Measurements from ENCODE around the gene JMJD6. TPM values are rescaled to one million over a fixed set of nuclear protein-coding genes. Genes with fewer than 3 reads are reported as not detected.

Gene JMJD6
- total RNA-seq, 4 donors from 2014 or later: 29.7 to 42.9 (median 41.7) TPM

- Histone ChIP-seq H3K27me3 (no peaks in the 10 kb centered on the region), H3K9me3 (no peaks in the 10 kb centered on the region), H3K4me3 (no peak overlapping the region), H3K27ac (peak overlapping the region in 2 of 4 donors; percentile 29 to 49), H3K36me3 (no peaks in the 10 kb centered on the region), H3K4me1 (peaks cover 37 to 60% of the 10 kb centered on the region in 2 donors)
- ATAC-seq (no peak), DNase-seq (no peak)
- in situ Hi-C loops (cut with MboI; ENCODE audit: low sequenced_read_pairs in 4 of 4): loop anchor here in 1 of 4 donors (25.0 kb wide), 1 partner anchor 141 kb away; a partner anchor contains a TSS
- intact Hi-C loops (cut with DNase I; ENCODE audit: low total_unique reads): no loop called here
- TF ChIP-seq POLR2A (IDR thresholded peaks at IDR 0.05): no peak
Measured at GRCh38 chr17:76702941-76703637, 23.3 kb downstream of the JMJD6 start.

DNA sequence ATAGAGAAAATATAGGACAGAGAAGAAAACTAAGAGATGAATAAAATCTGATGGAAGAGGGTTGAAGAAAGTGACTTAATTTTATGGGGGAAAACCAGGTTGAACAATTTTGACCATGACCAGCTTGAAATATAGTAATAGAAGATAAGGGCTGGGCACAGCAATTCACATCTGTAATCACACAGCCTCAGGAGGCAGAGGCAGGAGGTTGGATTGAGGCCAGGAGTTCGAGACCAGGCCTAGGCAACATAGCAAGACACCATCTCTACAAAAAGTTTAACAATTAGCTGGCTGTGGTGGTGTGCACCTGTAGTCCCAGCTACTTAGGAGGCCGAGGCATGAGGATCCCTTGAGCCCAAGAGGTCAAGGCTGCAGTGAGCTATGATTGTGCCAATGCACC is 24.3 kb downstream of the JMJD6 start:
- in situ Hi-C loops (cut with MboI; ENCODE audit: low sequenced_read_pairs in 4 of 4) (loop anchor here in 1 of 4 donors (25.0 kb wide), 1 partner anchor 140 kb away; a partner anchor contains a TSS), intact Hi-C loops (cut with DNase I; ENCODE audit: low total_unique reads) (no loop called here)
- no peak for DNase-seq
- ATAC-seq: no peak
- TF ChIP-seq, protein P1, sequence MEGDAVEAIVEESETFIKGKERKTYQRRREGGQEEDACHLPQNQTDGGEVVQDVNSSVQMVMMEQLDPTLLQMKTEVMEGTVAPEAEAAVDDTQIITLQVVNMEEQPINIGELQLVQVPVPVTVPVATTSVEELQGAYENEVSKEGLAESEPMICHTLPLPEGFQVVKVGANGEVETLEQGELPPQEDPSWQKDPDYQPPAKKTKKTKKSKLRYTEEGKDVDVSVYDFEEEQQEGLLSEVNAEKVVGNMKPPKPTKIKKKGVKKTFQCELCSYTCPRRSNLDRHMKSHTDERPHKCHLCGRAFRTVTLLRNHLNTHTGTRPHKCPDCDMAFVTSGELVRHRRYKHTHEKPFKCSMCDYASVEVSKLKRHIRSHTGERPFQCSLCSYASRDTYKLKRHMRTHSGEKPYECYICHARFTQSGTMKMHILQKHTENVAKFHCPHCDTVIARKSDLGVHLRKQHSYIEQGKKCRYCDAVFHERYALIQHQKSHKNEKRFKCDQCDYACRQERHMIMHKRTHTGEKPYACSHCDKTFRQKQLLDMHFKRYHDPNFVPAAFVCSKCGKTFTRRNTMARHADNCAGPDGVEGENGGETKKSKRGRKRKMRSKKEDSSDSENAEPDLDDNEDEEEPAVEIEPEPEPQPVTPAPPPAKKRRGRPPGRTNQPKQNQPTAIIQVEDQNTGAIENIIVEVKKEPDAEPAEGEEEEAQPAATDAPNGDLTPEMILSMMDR (IDR thresholded peaks at IDR 0.05 in 4 of 5, conservative IDR thresholded peaks at IDR 0.05 in 1 of 5): no peak
- TF ChIP-seq POLR2A (IDR thresholded peaks at IDR 0.05): no peak
- Histone ChIP-seq H3K4me1 (peaks cover 38 to 60% of the 10 kb centered on the region in 2 donors), H3K9me3 (no peaks in the 10 kb centered on the region), H3K4me3 (no peak overlapping the region), H3K27ac (peak overlapping the region in 3 of 4 donors; percentile 88 to 92 (median 88)), H3K36me3 (no peaks in the 10 kb centered on the region), H3K27me3 (no peaks in the 10 kb centered on the region)

GRCh38 chr17:76701471-76701967 is 24.9 kb downstream of the JMJD6 start:
- no peaks in the 10 kb centered on the region for H3K27me3 ChIP-seq
- no peak for ATAC-seq
- H3K4me3 ChIP-seq: no peak overlapping the region
- TF ChIP-seq, protein P1 (IDR thresholded peaks at IDR 0.05 in 4 of 5, conservative IDR thresholded peaks at IDR 0.05 in 1 of 5): no peak
- no peak for TF ChIP-seq POLR2A (IDR thresholded peaks at IDR 0.05)
- peaks cover 42 to 66% of the 10 kb centered on the region in 2 donors for H3K4me1 ChIP-seq
- in situ Hi-C loops (cut with MboI; ENCODE audit: low sequenced_read_pairs in 4 of 4): loop anchor here in 1 of 4 donors (25.0 kb wide), 1 partner anchor 139 kb away; a partner anchor contains a TSS
- H3K27ac ChIP-seq: peak overlapping the region; percentile 88 to 92 (median 88)
- H3K36me3 ChIP-seq: no peaks in the 10 kb centered on the region
- no peaks in the 10 kb centered on the region for H3K9me3 ChIP-seq
- intact Hi-C loops (cut with DNase I; ENCODE audit: low total_unique reads): no loop called here
- no peak for DNase-seq

GRCh38 chr17:76700617-76701470 is 25.6 kb downstream of the JMJD6 start:
- TF ChIP-seq POLR2A (IDR thresholded peaks at IDR 0.05): peak; percentile 65 to 72
- TF ChIP-seq, protein P1 (IDR thresholded peaks at IDR 0.05 in 4 of 5, conservative IDR thresholded peaks at IDR 0.05 in 1 of 5): no peak
- peak; percentile 50 to 79 for DNase-seq

More at GRCh38 chr17:76700617-76701470, 25.6 kb downstream of the JMJD6 start:
- intact Hi-C loops (cut with DNase I; ENCODE audit: low total_unique reads): no loop called here
- Histone ChIP-seq H3K9me3 (no peaks in the 10 kb centered on the region), H3K27me3 (no peaks in the 10 kb centered on the region), H3K4me3 (peak overlapping the region; percentile 44 to 55 (median 48)), H3K36me3 (no peaks in the 10 kb centered on the region), H3K4me1 (peaks cover 49 to 72% of the 10 kb centered on the region in 2 donors), H3K27ac (peak overlapping the region; percentile 88 to 92 (median 88))
- peak; percentile 89 to 91 for ATAC-seq
- in situ Hi-C loops (cut with MboI; ENCODE audit: low sequenced_read_pairs in 4 of 4): loop anchor here in 1 of 4 donors (25.0 kb wide), 1 partner anchor 139 kb away; a partner anchor contains a TSS
